Colonic mucosa (tissue), 4 donors: ENCODE measurements around the gene IFNA7. TPM values are rescaled to one million over a fixed set of nuclear protein-coding genes. Genes with fewer than 3 reads are reported as not detected.
A peak's percentile ranks its signal among the peaks of the same experiment; 100 is the strongest.
"Not testable (repeated sequence)": the region's sequence is repeated elsewhere in the genome, so short reads cannot be mapped to it uniquely, and the experiment has no call there.

Experiments
- DNase-seq: peaks from one replicate; pipeline ENCODE4 v3.0.0-alpha.2; 2020
- H3K27ac ChIP-seq: fragments of 200-600 bp; one replicate; pipeline ENCODE4 v1.8.0; 2021
- H3K27me3 ChIP-seq: fragments of 200-600 bp; one replicate; pipeline ENCODE4 v1.8.0; 2021
- H3K36me3 ChIP-seq: fragments of 200-600 bp; one replicate; pipeline ENCODE4 v1.8.0; 2021
- H3K4me1 ChIP-seq: fragments of 200-600 bp; one replicate; pipeline ENCODE4 v1.8.0; 2021; ENCODE audit warnings: mild to moderate bottlenecking
- H3K4me3 ChIP-seq: fragments of 200-600 bp; one replicate; pipeline ENCODE4 v1.8.0; 2021
- H3K9ac ChIP-seq, 2 donors: one replicate each; pipeline ENCODE4 v1.7.0; 2013; ENCODE audit warnings: control low read depth in 2 of 2, low read depth in 2 of 2, low read length in 2 of 2
- H3K9me3 ChIP-seq: fragments of 200-600 bp; one replicate; pipeline ENCODE4 v1.8.0; 2021
- intact Hi-C: fragments of 100-400 bp; cut with DNase I; formaldehyde crosslinking; loops from one replicate; pipeline ENCODE4 v1.14.1; 2022
- total RNA-seq, 2 donors: library from RNA; stranded (reverse); fragmentation: NEBNext Ultra II Directional in 1 of 2; extraction: Animal tissue kit (Norgen Biotek cat#: 25700) in 1 of 2; gene quantifications; one replicate each; pipeline ENCODE4 v1.2.1, GENCODE V29; 2021
- TF ChIP-seq, protein P1 (sequence below): fragments of 200-600 bp; IDR thresholded peaks from one replicate; pipeline ENCODE4 v1.8.0; 2022; ENCODE audit warnings: antibody characterized with exemption, mild to moderate bottlenecking
- donor health status: healthy.
- donor health status: DM: no; HTN: no; CAD: no.
- donor health status: DM: no; HTN: no; CAD: no.

The IFNA7 gene
- total RNA-seq, 2 donors from 2014 or later = not detected

- H3K4me1 ChIP-seq, DNase-seq, H3K4me3 ChIP-seq, H3K27ac ChIP-seq, H3K9ac ChIP-seq, H3K9me3 ChIP-seq, intact Hi-C loops, H3K27me3 ChIP-seq, H3K36me3 ChIP-seq: not testable (repeated sequence)
- TF ChIP-seq, protein P1, sequence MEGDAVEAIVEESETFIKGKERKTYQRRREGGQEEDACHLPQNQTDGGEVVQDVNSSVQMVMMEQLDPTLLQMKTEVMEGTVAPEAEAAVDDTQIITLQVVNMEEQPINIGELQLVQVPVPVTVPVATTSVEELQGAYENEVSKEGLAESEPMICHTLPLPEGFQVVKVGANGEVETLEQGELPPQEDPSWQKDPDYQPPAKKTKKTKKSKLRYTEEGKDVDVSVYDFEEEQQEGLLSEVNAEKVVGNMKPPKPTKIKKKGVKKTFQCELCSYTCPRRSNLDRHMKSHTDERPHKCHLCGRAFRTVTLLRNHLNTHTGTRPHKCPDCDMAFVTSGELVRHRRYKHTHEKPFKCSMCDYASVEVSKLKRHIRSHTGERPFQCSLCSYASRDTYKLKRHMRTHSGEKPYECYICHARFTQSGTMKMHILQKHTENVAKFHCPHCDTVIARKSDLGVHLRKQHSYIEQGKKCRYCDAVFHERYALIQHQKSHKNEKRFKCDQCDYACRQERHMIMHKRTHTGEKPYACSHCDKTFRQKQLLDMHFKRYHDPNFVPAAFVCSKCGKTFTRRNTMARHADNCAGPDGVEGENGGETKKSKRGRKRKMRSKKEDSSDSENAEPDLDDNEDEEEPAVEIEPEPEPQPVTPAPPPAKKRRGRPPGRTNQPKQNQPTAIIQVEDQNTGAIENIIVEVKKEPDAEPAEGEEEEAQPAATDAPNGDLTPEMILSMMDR = peak; percentile 30
Observed at GRCh38 chr9:21235468-21236359, 33.7 kb upstream of the IFNA7 start.

DNA sequence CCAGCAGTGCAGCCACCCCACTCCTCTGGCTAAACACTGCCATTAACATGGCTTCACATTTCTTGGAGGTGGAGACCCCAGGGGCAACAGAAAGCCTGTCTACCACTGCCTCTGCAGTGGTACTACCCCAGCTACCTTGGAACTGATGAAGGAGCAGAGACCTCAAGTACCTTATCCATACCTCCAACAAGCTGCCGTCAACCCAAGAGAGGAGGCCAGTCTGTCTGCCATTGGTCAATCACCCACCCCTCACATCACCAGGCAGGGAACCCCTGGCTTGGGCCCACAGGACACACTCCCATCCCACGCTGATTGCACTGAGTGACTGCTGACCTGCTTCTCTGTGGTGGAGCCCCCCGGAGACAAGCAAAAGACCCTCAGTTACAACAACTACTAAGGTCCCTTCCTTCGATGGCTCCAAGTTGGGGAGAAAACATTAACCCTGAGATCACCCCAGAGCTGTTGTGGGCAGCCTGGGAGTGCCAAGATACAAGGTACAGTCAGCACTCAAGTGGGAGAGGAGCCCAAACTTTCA is 32.2 kb upstream of the IFNA7 start:
- Histone ChIP-seq H3K4me3 (no peak overlapping the region), H3K9me3 (no peaks in the 10 kb centered on the region), H3K9ac (no peak overlapping the region), H3K27ac (no peak overlapping the region), H3K27me3 (no peaks in the 10 kb centered on the region), H3K36me3 (no peaks in the 10 kb centered on the region), H3K4me1 (no peaks in the 10 kb centered on the region)
- intact Hi-C loops = no loop called here
- TF ChIP-seq, protein P1 = no peak
- no peak for DNase-seq

GRCh38 chr9:21233258-21233657 is 31.3 kb upstream of the IFNA7 start:
- no peaks in the 10 kb centered on the region for H3K9me3 ChIP-seq
- DNase-seq = no peak
- intact Hi-C loops = no loop called here
- no peak overlapping the region for H3K9ac ChIP-seq
- H3K4me3 ChIP-seq = no peak overlapping the region
- H3K4me1 ChIP-seq = no peaks in the 10 kb centered on the region
- H3K27ac ChIP-seq = no peak overlapping the region
- no peaks in the 10 kb centered on the region for H3K27me3 ChIP-seq
- TF ChIP-seq, protein P1 = no peak
- H3K36me3 ChIP-seq = no peaks in the 10 kb centered on the region

DNA sequence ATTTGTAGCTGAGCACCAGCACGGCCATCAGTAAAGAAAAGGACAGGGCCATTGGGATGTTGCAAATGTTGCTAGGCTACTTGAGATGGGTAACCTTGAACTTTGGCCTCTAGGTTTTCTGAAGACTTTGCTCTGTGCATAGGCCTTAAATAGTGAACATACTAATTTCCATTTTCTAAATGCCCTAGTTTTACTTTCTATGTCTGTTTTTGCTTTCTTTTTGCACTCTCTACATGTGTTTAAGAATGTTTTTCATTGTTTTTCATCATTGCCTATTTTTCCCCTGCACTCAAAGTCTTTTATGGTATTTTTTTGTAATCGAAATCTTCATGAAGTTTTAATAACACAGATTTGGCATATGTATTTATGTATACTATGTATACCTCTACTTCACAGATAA is 26.1 kb upstream of the IFNA7 start, which contains the start of gene IFNA17:
IFNA17 (minus strand) TSS at position 101 of the 400 bp plus-strand sequence; CDS start at position 52, 49 bp downstream.
- Histone ChIP-seq H3K9me3 (no peaks in the 10 kb centered on the region), H3K27ac (no peak within 1 kb of the TSS), H3K27me3 (no peaks in the 10 kb centered on the region), H3K9ac (no peak within 1 kb of the TSS), H3K36me3 (no peaks in the 10 kb centered on the region), H3K4me1 (no peaks in the 10 kb centered on the region), H3K4me3 (no peak within 1 kb of the TSS)
- intact Hi-C loops = no loop called here
- no peak for DNase-seq
- TF ChIP-seq, protein P1 = no peak

- intact Hi-C loops, H3K4me1 ChIP-seq, H3K9ac ChIP-seq, H3K4me3 ChIP-seq, H3K36me3 ChIP-seq, DNase-seq, H3K9me3 ChIP-seq, H3K27me3 ChIP-seq, H3K27ac ChIP-seq: not testable (repeated sequence)
Observed at GRCh38 chr9:21217211-21217610, 15.2 kb upstream of the IFNA7 start, which contains the start of gene IFNA16. IFNA16 (minus strand) TSS chr9:21217311; CDS start chr9:21217305, 6 bp downstream.

GRCh38 chr9:21213411-21214326 is 11.7 kb upstream of the IFNA7 start:
- H3K4me1 ChIP-seq, DNase-seq, H3K27ac ChIP-seq, H3K27me3 ChIP-seq, intact Hi-C loops, H3K36me3 ChIP-seq, H3K9ac ChIP-seq, H3K4me3 ChIP-seq, H3K9me3 ChIP-seq: not testable (repeated sequence)

DNA sequence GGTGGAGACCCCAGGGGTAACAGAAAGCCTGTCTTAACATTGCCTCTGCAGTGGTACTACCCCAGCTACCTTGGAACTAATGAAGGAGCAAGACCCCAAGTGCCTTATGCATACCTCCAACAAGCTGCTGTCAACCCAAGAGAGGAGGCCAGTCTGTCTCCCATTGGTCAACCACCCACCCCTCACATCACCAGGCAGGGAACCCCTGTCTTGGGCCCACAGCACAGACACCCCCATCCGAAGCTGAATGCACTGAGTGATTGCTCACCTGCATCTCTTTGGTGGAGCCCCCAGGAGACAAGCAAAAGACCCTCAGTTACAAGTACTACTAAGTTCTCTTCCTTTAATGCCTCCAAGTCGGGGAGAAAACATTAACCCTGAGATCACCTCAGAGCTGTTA is 10.2 kb upstream of the IFNA7 start:
- H3K9me3 ChIP-seq, H3K4me1 ChIP-seq, H3K27ac ChIP-seq, H3K36me3 ChIP-seq, H3K4me3 ChIP-seq, DNase-seq, H3K9ac ChIP-seq, H3K27me3 ChIP-seq, intact Hi-C loops: not testable (repeated sequence)

DNA sequence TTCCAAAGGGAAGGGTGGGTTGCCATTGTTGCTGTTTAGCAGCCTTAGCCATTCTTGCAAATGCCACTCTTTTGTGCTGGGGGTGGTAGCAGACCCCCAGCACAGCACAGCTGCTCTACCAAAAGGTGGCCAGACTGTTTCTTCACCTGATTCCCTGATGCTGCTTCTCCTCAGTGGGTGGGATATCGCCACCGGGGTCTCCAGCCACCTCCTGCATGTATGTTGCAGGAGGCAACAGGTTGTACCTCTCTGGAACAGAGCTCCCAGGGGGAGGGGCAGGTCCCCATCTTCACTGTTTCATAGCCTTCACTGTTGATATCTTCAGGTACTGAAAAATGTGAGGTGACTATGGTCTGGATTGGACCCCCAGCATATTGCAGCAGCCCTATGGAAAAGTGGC is 8.8 kb upstream of the IFNA7 start:
- H3K36me3 ChIP-seq, H3K4me3 ChIP-seq, intact Hi-C loops, H3K27ac ChIP-seq, H3K9ac ChIP-seq, H3K27me3 ChIP-seq, H3K9me3 ChIP-seq, DNase-seq, H3K4me1 ChIP-seq: not testable (repeated sequence)
